GM10248 (cell line): ENCODE results near the gene RSRC1.
"Not testable (repeated sequence)": the region's sequence is repeated elsewhere in the genome, so short reads cannot be mapped to it uniquely, and the experiment has no call there.

Experiments used
- CTCF ChIA-PET: fragments of 300-600 bp; sonication (Branson Sonifier 250); formaldehyde crosslinking; extraction: SDS; loops from one replicate; lab custom pipeline; 2021; ENCODE audit warnings: antibody characterized with exemption; lab: Yijun Ruan, JAX
- POLR2A ChIA-PET: fragments of 350-650 bp; sonication (Branson Sonifier 250); formaldehyde crosslinking; extraction: SDS; loops from one replicate; lab custom pipeline; 2020; ENCODE audit warnings: antibody characterized with exemption; lab: Yijun Ruan, JAX
- DNase-seq: peaks from one replicate; pipeline ENCODE4 v3.0.0; 2012; ENCODE audit errors: extremely low spot score
- TF ChIP-seq, protein P1 (sequence below): IDR thresholded peaks from 2 replicates; pipeline ENCODE4 v1.5.1; 2012; ENCODE audit warnings: mild to moderate bottlenecking, low read depth; ENCODE audit errors: extremely low read depth, missing control alignments, control extremely low read depth

Gene RSRC1

DNA sequence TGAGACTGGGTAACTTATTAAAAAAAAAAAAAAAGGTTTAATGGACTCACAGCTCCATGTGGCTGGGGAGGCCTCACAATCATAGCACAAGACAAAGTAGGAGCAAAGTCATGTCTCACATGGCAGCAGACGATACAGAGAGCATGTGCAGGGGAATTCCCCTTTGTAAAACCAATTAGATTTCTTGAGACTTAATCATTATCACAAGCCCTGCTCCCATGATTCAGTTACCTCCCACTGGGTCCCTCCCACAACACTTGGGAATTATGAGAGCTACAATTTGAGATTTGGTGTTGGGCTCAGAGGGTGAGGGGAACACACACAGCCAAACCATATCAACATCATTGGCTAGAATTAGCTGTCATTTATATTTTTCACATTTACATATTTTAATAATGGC is 221.0 kb downstream of the RSRC1 start:
- POLR2A ChIA-PET = no interaction called here
- CTCF ChIA-PET = interaction anchor here (1.0 to 2.2 kb wide), 2 partner anchors 12 to 13 kb away, joined by 3 to 5 read pairs; no protein-coding TSS in a partner anchor
- TF ChIP-seq, protein P1, sequence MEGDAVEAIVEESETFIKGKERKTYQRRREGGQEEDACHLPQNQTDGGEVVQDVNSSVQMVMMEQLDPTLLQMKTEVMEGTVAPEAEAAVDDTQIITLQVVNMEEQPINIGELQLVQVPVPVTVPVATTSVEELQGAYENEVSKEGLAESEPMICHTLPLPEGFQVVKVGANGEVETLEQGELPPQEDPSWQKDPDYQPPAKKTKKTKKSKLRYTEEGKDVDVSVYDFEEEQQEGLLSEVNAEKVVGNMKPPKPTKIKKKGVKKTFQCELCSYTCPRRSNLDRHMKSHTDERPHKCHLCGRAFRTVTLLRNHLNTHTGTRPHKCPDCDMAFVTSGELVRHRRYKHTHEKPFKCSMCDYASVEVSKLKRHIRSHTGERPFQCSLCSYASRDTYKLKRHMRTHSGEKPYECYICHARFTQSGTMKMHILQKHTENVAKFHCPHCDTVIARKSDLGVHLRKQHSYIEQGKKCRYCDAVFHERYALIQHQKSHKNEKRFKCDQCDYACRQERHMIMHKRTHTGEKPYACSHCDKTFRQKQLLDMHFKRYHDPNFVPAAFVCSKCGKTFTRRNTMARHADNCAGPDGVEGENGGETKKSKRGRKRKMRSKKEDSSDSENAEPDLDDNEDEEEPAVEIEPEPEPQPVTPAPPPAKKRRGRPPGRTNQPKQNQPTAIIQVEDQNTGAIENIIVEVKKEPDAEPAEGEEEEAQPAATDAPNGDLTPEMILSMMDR = no peak
- DNase-seq = no peak

- POLR2A ChIA-PET = no interaction called here
- DNase-seq = no peak
- TF ChIP-seq, protein P1 = no peak
- CTCF ChIA-PET = no interaction called here
These were observed 223.8 kb downstream of the RSRC1 start for GRCh38 chr3:158333736-158334135.

DNA sequence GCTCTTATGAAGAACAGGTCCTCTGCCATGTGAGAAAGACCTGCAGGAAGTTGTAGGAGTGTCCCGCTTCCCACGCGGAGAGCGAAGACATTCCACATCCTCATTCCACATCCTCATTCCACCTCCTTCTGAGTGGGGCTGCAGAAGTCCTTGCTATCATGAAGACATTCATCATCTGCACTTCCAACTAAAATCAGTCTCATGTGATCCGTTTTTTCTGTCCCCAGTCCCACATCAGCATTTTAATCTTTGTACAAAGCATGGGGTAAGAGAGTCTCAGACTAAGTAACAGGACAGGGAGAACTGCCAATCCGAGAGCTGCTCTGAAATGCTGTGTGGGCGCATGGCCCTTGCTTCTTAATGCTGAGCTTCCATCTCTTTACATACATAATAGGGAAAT is 227.2 kb downstream of the RSRC1 start:
- ChIA-PET CTCF (interaction anchor here (1.0 to 1.7 kb wide), 3 partner anchors 10 to 97 kb away, joined by 3 to 7 read pairs (median 4); no protein-coding TSS in a partner anchor), POLR2A (no interaction called here)
- no peak for DNase-seq
- TF ChIP-seq, protein P1 = no peak

DNA sequence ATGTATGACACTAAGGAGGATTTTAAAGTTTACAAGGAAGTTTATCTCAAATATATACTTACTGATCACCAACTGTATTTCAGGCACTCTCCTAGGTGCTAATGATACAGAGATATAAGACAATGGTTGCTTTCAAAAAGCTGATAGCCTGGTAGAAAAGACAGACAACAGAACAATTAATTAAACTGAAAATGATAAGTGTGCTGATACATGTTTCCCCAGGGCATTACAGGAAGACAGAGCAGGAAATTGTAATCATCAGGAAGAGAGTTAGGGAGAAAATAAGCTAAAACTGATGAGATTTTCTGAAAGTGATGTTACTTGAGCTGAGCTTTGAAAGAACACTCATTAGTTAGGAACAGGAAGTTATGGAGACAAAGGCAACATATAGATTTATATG is 229.7 kb downstream of the RSRC1 start:
- CTCF ChIA-PET = interaction anchor here (0.6 to 1.3 kb wide), 2 partner anchors 97 to 474 kb away, joined by 3 read pairs; no protein-coding TSS in a partner anchor
- POLR2A ChIA-PET = no interaction called here
- TF ChIP-seq, protein P1 = no peak
- DNase-seq = no peak

DNA sequence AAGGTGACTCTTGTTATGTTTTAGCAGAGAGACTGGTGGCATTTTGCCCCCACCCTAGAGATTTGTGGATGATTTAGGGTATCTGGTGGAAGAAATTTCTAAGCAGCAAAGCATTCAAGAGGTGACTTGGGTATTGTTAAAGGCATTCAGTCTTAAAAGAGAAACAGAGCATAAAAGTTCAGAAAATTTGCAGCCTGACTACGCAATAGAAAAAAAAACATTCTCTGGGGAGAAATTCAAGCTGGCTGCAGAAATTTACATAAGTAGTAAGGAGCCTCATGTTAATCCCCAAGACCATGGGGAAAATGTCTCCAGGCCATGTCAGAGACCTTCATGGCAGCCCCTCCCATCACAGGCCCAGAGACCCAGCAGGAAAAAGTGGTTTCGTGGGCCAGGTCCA is 231.1 kb downstream of the RSRC1 start:
- DNase-seq, CTCF ChIA-PET, POLR2A ChIA-PET: not testable (repeated sequence)

- ChIA-PET POLR2A (no interaction called here), CTCF (no interaction called here)
- TF ChIP-seq, protein P1 = no peak
- DNase-seq = no peak
These were observed 238.1 kb downstream of the RSRC1 start for GRCh38 chr3:158347966-158348365.

DNA sequence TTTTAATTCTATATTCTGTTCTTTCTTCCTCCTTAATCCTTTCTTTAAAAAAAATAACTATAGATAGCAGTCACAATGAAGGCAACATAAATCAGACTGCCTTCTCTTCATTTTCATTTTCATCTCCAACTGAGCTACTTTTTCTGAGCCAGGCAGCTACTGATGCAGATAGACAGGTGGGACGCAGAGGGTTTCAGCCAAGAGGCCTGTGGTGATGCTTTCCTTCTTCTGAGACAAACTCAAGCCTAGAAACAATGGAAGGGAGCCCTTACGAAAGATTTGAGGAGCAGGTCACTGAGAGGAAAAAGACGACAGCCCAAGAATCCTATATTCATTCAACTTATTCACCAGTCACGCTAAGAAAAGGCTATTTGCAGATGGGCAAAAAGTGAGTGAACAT is 241.1 kb downstream of the RSRC1 start:
- DNase-seq = no peak
- TF ChIP-seq, protein P1 = no peak
- CTCF ChIA-PET = interaction anchor here (1.0 to 1.1 kb wide), 2 partner anchors 13 to 28 kb away, joined by 3 read pairs; no protein-coding TSS in a partner anchor
- POLR2A ChIA-PET = no interaction called here
